ENCODE results near the gene CAMSAP2.

Gene CAMSAP2

DNA sequence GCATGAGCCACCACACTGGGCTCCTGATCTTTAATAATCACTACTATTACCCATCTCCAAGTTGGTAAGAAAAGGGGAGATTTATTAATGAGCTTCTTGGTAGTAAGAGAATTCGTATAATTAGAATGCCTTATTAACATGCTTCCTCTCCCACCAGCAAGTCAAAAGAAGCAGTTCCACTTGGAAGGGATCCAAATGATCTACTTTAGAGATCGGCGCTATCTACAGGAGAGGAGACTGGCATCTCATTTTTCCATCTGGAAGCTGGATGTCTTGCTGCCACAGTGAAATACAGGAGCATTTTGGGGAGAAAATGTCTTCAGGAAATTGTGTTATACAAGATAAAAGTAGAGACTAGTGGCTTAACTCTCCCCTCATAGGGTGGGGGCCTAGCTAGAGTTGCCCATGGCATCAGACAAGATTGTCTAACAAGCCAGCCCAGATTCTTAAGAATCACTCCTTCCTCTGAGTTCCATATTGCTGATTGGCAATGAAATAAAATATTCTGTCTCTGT, 33.6 kb upstream of the CAMSAP2 start:
- H3K27ac Mint-ChIP-seq = no peak overlapping the region
- no peak overlapping the region for H3K4me3 Mint-ChIP-seq
- peaks cover 7% of the 10 kb centered on the region for H3K27me3 Mint-ChIP-seq (ENCODE audit: low read depth)
- TF ChIP-seq, protein P1, sequence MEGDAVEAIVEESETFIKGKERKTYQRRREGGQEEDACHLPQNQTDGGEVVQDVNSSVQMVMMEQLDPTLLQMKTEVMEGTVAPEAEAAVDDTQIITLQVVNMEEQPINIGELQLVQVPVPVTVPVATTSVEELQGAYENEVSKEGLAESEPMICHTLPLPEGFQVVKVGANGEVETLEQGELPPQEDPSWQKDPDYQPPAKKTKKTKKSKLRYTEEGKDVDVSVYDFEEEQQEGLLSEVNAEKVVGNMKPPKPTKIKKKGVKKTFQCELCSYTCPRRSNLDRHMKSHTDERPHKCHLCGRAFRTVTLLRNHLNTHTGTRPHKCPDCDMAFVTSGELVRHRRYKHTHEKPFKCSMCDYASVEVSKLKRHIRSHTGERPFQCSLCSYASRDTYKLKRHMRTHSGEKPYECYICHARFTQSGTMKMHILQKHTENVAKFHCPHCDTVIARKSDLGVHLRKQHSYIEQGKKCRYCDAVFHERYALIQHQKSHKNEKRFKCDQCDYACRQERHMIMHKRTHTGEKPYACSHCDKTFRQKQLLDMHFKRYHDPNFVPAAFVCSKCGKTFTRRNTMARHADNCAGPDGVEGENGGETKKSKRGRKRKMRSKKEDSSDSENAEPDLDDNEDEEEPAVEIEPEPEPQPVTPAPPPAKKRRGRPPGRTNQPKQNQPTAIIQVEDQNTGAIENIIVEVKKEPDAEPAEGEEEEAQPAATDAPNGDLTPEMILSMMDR (IDR thresholded peaks at IDR 0.05; ENCODE audit: unreplicated experiment in 3 of 3) = no peak
- H3K9me3 Mint-ChIP-seq = no peaks in the 10 kb centered on the region
- no peaks in the 10 kb centered on the region for H3K4me1 Mint-ChIP-seq
- no peaks in the 10 kb centered on the region for H3K36me3 Mint-ChIP-seq (ENCODE audit: low read depth)

GRCh38 chr1:200706111-200706814, 32.4 kb upstream of the CAMSAP2 start:
- H3K4me3 Mint-ChIP-seq = no peak overlapping the region
- TF ChIP-seq, protein P1 (IDR thresholded peaks at IDR 0.05; ENCODE audit: unreplicated experiment in 3 of 3) = no peak
- H3K27me3 Mint-ChIP-seq (ENCODE audit: low read depth) = peaks cover 7% of the 10 kb centered on the region
- H3K27ac Mint-ChIP-seq = no peak overlapping the region
- H3K36me3 Mint-ChIP-seq (ENCODE audit: low read depth) = no peaks in the 10 kb centered on the region
- H3K4me1 Mint-ChIP-seq = no peaks in the 10 kb centered on the region
- no peaks in the 10 kb centered on the region for H3K9me3 Mint-ChIP-seq

GRCh38 chr1:200707116-200707515, 31.6 kb upstream of the CAMSAP2 start:
- H3K9me3 Mint-ChIP-seq = no peaks in the 10 kb centered on the region
- H3K36me3 Mint-ChIP-seq (ENCODE audit: low read depth) = no peaks in the 10 kb centered on the region
- H3K27ac Mint-ChIP-seq = no peak overlapping the region
- H3K4me3 Mint-ChIP-seq = no peak overlapping the region
- peaks cover 7% of the 10 kb centered on the region for H3K27me3 Mint-ChIP-seq (ENCODE audit: low read depth)
- TF ChIP-seq, protein P1 (IDR thresholded peaks at IDR 0.05; ENCODE audit: unreplicated experiment in 3 of 3) = no peak
- H3K4me1 Mint-ChIP-seq = no peaks in the 10 kb centered on the region

GRCh38 chr1:200708161-200708560, 30.5 kb upstream of the CAMSAP2 start:
- H3K4me3 Mint-ChIP-seq = no peak overlapping the region
- no peak overlapping the region for H3K27ac Mint-ChIP-seq
- no peaks in the 10 kb centered on the region for H3K9me3 Mint-ChIP-seq
- H3K36me3 Mint-ChIP-seq (ENCODE audit: low read depth) = no peaks in the 10 kb centered on the region
- peaks cover 7% of the 10 kb centered on the region for H3K27me3 Mint-ChIP-seq (ENCODE audit: low read depth)
- no peaks in the 10 kb centered on the region for H3K4me1 Mint-ChIP-seq
- TF ChIP-seq, protein P1 (IDR thresholded peaks at IDR 0.05; ENCODE audit: unreplicated experiment in 3 of 3) = no peak

DNA sequence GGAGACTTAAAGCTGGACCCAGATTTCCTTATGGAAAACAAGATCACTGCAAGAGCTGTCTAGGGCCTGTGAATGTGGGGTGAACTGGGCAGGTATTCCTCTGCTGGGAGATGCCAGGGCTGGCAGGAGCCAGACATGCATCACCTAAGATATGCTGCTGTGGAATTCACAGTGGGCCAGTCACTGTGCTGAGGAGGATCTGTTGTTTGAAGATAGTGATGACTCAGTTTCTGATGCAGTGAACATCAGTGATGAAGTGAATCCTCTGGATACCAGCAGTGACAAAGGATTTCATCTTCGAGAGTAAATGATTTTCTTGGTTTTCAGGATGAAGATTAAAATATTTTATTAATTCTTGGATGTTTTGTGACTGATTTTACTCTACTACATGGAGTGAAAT, 29.9 kb upstream of the CAMSAP2 start:
- Mint-ChIP-seq H3K4me1 (no peaks in the 10 kb centered on the region), H3K27ac (no peak overlapping the region), H3K9me3 (no peaks in the 10 kb centered on the region), H3K36me3 (ENCODE audit: low read depth) (no peaks in the 10 kb centered on the region), H3K4me3 (no peak overlapping the region), H3K27me3 (ENCODE audit: low read depth) (peaks cover 7% of the 10 kb centered on the region)
- TF ChIP-seq, protein P1 (IDR thresholded peaks at IDR 0.05; ENCODE audit: unreplicated experiment in 3 of 3) = no peak

DNA sequence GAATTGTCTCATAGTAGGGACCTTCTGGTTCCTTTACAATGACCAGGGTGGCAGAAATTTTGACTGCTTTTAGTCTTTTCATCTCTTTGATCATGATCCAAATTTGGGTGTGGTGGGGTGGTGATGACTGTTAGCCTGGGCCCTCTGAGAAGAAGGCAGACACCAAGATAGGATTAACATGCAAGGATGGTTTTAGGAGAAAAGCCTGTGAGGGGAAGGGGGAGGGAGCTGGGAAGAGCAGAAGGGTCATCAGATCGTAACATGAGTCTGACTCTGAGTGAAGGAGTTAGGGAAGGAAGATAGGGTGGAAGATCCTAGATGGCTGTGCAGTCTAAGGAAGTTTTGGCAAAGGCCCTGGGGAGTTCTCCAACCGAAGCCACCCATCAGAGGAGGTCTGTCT, 28.5 kb upstream of the CAMSAP2 start:
- H3K4me1 Mint-ChIP-seq = no peaks in the 10 kb centered on the region
- H3K27ac Mint-ChIP-seq = no peak overlapping the region
- TF ChIP-seq, protein P1 (IDR thresholded peaks at IDR 0.05; ENCODE audit: unreplicated experiment in 3 of 3) = no peak

More for the DNA sequence above, 28.5 kb upstream of the CAMSAP2 start:
- Mint-ChIP-seq H3K27me3 (ENCODE audit: low read depth) (peaks cover 7% of the 10 kb centered on the region), H3K9me3 (no peaks in the 10 kb centered on the region), H3K36me3 (ENCODE audit: low read depth) (no peaks in the 10 kb centered on the region), H3K4me3 (no peak overlapping the region)

Data from nephron (organoid).